CD14-positive monocyte (primary cell): ENCODE measurements around the gene MDFI. TPM values are rescaled to one million over a fixed set of nuclear protein-coding genes. Genes with fewer than 3 reads are reported as not detected.

Experiments
- DNase-seq, 3 donors: peaks; one replicate each; pipeline ENCODE4 v3.0.0-alpha.2; 2011 to 2022
- H2AFZ ChIP-seq: 2 replicates; pipeline ENCODE4 v1.6.0; 2012; ENCODE audit warnings: mild to moderate bottlenecking, low read depth, low read length, inconsistent platforms; ENCODE audit not compliant: insufficient read depth, poor library complexity, severe bottlenecking
- H3K27ac ChIP-seq, 2 donors: 1 replicate in 1 of 2; 2 replicates in 1 of 2; pipeline ENCODE4 v1.5.1; 2012 to 2013; ENCODE audit warnings: low read length in 2 of 2, control low read depth in 1 of 2, inconsistent platforms in 1 of 2, low read depth in 1 of 2, mild to moderate bottlenecking in 1 of 2
- H3K27me3 ChIP-seq, 2 donors: one replicate each; pipeline versions ENCODE4 v1.6.0 to v1.6.1; 2011 to 2013; ENCODE audit warnings: low read length in 2 of 2; ENCODE audit not compliant: control insufficient read depth in 2 of 2, insufficient read depth in 2 of 2
- H3K36me3 ChIP-seq, 2 donors: replicated peaks in 1 of 2; 1 replicate in 1 of 2; 2 replicates in 1 of 2; pipeline versions ENCODE4 v1.5.1 to v1.6.1; 2012 to 2013; ENCODE audit warnings: low read length in 2 of 2, control low read depth in 1 of 2, inconsistent platforms in 1 of 2, mild to moderate bottlenecking in 1 of 2; ENCODE audit not compliant: insufficient read depth in 2 of 2, control insufficient read depth in 1 of 2
- H3K4me1 ChIP-seq, 2 donors: 1 replicate in 1 of 2; 2 replicates in 1 of 2; pipeline versions ENCODE4 v1.5.1 to v1.6.1; 2012 to 2013; ENCODE audit warnings: low read length in 2 of 2, control low read depth in 1 of 2, inconsistent platforms in 1 of 2, mild to moderate bottlenecking in 1 of 2, moderate library complexity in 1 of 2; ENCODE audit not compliant: insufficient read depth in 2 of 2, control insufficient read depth in 1 of 2
- H3K4me2 ChIP-seq: replicated peaks from 2 replicates; pipeline ENCODE3; 2012; ENCODE audit warnings: low read length, moderate library complexity, mild to moderate bottlenecking; ENCODE audit not compliant: poor library complexity, severe bottlenecking; ENCODE audit errors: extremely low read depth
- H3K4me3 ChIP-seq, 3 experiments: fragments of 200-600 bp in 1 of 3; sonication (generic) in 1 of 3; replicated peaks in 1 of 3; 1 replicate in 2 of 3; 2 replicates in 1 of 3; pipeline ENCODE4 v1.5.1; 2011 to 2013; ENCODE audit warnings: low read length in 3 of 3, mild to moderate bottlenecking in 3 of 3, control low read depth in 2 of 3, low read depth in 2 of 3, inconsistent platforms in 1 of 3, moderate library complexity in 1 of 3
- H3K79me2 ChIP-seq: 2 replicates; pipeline ENCODE4 v1.6.0; 2012; ENCODE audit warnings: mild to moderate bottlenecking, control low read depth, inconsistent platforms, low read length, moderate library complexity; ENCODE audit not compliant: insufficient read depth
- H3K9ac ChIP-seq: 2 replicates; pipeline ENCODE4 v1.6.0; 2017; ENCODE audit warnings: low read length, mild to moderate bottlenecking; ENCODE audit not compliant: insufficient read depth, poor library complexity, severe bottlenecking
- H3K9me3 ChIP-seq, 2 donors: replicated peaks in 1 of 2; 1 replicate in 1 of 2; 2 replicates in 1 of 2; pipeline versions ENCODE4 v1.5.1 to v1.6.1; 2012 to 2013; ENCODE audit warnings: low read length in 2 of 2, control low read depth in 1 of 2; ENCODE audit not compliant: control insufficient read depth in 1 of 2, insufficient read depth in 1 of 2
- H4K20me1 ChIP-seq: 2 replicates; pipeline ENCODE4 v1.6.0; 2012; ENCODE audit warnings: mild to moderate bottlenecking, low read length, control low read depth, moderate library complexity; ENCODE audit not compliant: insufficient read depth
- H3K27ac Mint-ChIP-seq, 7 donors: one replicate each; pipeline ENCODE4 v1.8.0; 2020; ENCODE audit warnings: mild to moderate bottlenecking in 7 of 7, mixed read lengths in 7 of 7, moderate library complexity in 6 of 7, inconsistent platforms in 2 of 7
- H3K27me3 Mint-ChIP-seq, 3 donors: one replicate each; pipeline ENCODE4 v1.8.0; 2021 to 2022; ENCODE audit warnings: low read depth in 3 of 3, mild to moderate bottlenecking in 3 of 3, mixed read lengths in 3 of 3, moderate library complexity in 3 of 3, inconsistent platforms in 1 of 3
- H3K36me3 Mint-ChIP-seq, 2 donors: one replicate each; pipeline ENCODE4 v1.8.0; 2020; ENCODE audit warnings: mixed read lengths in 2 of 2, inconsistent platforms in 1 of 2, mild to moderate bottlenecking in 1 of 2
- H3K4me1 Mint-ChIP-seq: one replicate; pipeline ENCODE4 v1.8.0; 2020; ENCODE audit warnings: mild to moderate bottlenecking, mixed read lengths
- H3K4me3 Mint-ChIP-seq, 2 donors: one replicate each; pipeline ENCODE4 v1.8.0; 2020; ENCODE audit warnings: mild to moderate bottlenecking in 2 of 2, mixed read lengths in 2 of 2, moderate library complexity in 1 of 2
- H3K9me3 Mint-ChIP-seq, 7 donors: one replicate each; pipeline ENCODE4 v1.8.0; 2020 to 2022; ENCODE audit warnings: mixed read lengths in 7 of 7, mild to moderate bottlenecking in 6 of 7, moderate library complexity in 6 of 7, inconsistent platforms in 2 of 7
- CTCF ChIP-seq: fragments of 200-600 bp; IDR thresholded peaks from one replicate; pipeline ENCODE4 v1.8.0; 2022; ENCODE audit warnings: antibody characterized with exemption, mild to moderate bottlenecking
- WGBS: methylation state at CpG from one replicate; pipeline ENCODE4 v1.1.5; 2013; ENCODE audit warnings: missing lambda C conversion rate; ENCODE audit not compliant: insufficient coverage; 5-methylcytosine and 5-hydroxymethylcytosine counted together
- intact Hi-C, 2 donors: fragments of 100-400 bp; cut with micrococcal nuclease; formaldehyde crosslinking; loops; one replicate each; pipeline versions ENCODE4 v1.15.0 to v1.15.1; 2023
- polyA plus RNA-seq, 3 donors: library from polyadenylated mRNA; depleted of rRNA in 1 of 3; unstranded in 2 of 3; stranded (reverse) in 1 of 3; fragments of 300-500 nt in 2 of 3; fragments of >200 nt in 1 of 3; fragmentation: Illumina TruSeq in 2 of 3; gene quantifications; 1 replicate in 2 of 3; 2 replicates in 1 of 3; pipeline ENCODE4 v1.2.3, GENCODE V29; 2012 to 2021

MDFI gene
- polyA plus RNA-seq, 3 donors = not detected

GRCh38 chr6:41622206-41622988 lies 15.9 kb upstream of the MDFI start:
- 88% methylated on average over 2 of the region's 3 CpGs for WGBS
- H3K9ac ChIP-seq = no peak overlapping the region
- H3K4me2 ChIP-seq = no peak overlapping the region
- DNase-seq = no peak
- H2AFZ ChIP-seq = no peak overlapping the region
- H3K79me2 ChIP-seq = no peaks in the 10 kb centered on the region
- Mint-ChIP-seq H3K36me3 (peaks cover 0 to 3% of the 10 kb centered on the region in 2 donors), H3K9me3 (peaks cover 0 to 8% (median 3%) of the 10 kb centered on the region in 7 donors), H3K4me3 (no peak overlapping the region), H3K27ac (no peak overlapping the region), H3K27me3 (peaks cover 5 to 7% (median 6%) of the 10 kb centered on the region in 3 donors), H3K4me1 (peaks cover 10% of the 10 kb centered on the region)
- intact Hi-C loops = no loop called here
- no peak overlapping the region for H3K4me3 ChIP-seq
- no peak for TF ChIP-seq CTCF
- H4K20me1 ChIP-seq = no peaks in the 10 kb centered on the region
- peaks cover 6 to 10% of the 10 kb centered on the region in 2 donors for H3K4me1 ChIP-seq
- H3K27me3 ChIP-seq = no peaks in the 10 kb centered on the region
- H3K9me3 ChIP-seq = no peaks in the 10 kb centered on the region
- no peak overlapping the region for H3K27ac ChIP-seq
- no peaks in the 10 kb centered on the region for H3K36me3 ChIP-seq

DNA sequence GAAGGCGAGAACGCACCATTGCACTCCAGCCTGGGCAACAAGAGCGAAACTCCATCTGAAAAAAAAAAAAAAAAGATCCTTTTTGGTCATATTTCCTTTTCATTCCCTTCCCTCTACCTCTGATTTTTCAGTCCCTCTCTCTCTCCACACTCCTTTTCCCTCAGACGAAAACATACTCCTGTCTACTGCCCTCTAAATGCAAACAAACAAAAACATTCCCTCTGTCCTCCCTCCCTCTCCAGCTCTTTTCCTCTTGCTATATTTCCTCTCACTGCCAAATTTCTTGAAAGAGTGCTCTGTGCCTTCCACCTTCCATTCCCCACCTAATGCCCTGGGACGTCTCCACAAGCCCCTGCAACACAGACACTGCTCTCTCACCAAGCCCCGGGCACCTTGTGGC lies 14.9 kb upstream of the MDFI start:
- H3K9ac ChIP-seq = no peak overlapping the region
- Mint-ChIP-seq H3K9me3 (peaks cover 0 to 8% (median 3%) of the 10 kb centered on the region in 7 donors), H3K4me3 (no peak overlapping the region), H3K27me3 (peaks cover 3 to 9% (median 5%) of the 10 kb centered on the region in 3 donors), H3K27ac (peak overlapping the region in 1 of 7 donors; percentile 55), H3K4me1 (peaks cover 10% of the 10 kb centered on the region), H3K36me3 (peaks cover 0 to 3% of the 10 kb centered on the region in 2 donors)
- TF ChIP-seq CTCF = no peak
- no peak overlapping the region for H3K4me2 ChIP-seq
- no peaks in the 10 kb centered on the region for H3K27me3 ChIP-seq
- H2AFZ ChIP-seq = no peak overlapping the region
- H3K4me3 ChIP-seq = no peak overlapping the region
- H3K4me1 ChIP-seq = peaks cover 6 to 10% of the 10 kb centered on the region in 2 donors
- no peaks in the 10 kb centered on the region for H3K36me3 ChIP-seq
- DNase-seq = no peak
- H4K20me1 ChIP-seq = no peaks in the 10 kb centered on the region
- H3K9me3 ChIP-seq = no peaks in the 10 kb centered on the region
- intact Hi-C loops = no loop called here
- H3K79me2 ChIP-seq = no peaks in the 10 kb centered on the region
- H3K27ac ChIP-seq = no peak overlapping the region
- WGBS = 92% methylated on average over 6 of the region's 6 CpGs
